HepG2 (cell line): ENCODE results near the gene ELP4. TPM values are rescaled to one million over a fixed set of nuclear protein-coding genes. Genes with fewer than 3 reads are reported as not detected.

Experiments used
- ATAC-seq: fragments of 200-7000 bp; cut with Tn5 transposase; 3 replicates; pipeline ENCODE4 v1.9.1; 2020; ENCODE audit warnings: mild to moderate bottlenecking, moderate library complexity
- BruUV-seq: library from RNA; stranded (reverse); fragments of 400-500 nt; replicated peaks from 2 replicates; lab custom pipeline; 2021; lab: Mats Ljungman, UMichigan
- CTCF ChIA-PET: fragments of 300-600 bp; formaldehyde crosslinking; extraction: SDS; loops from one replicate; lab custom pipeline; 2021; ENCODE audit warnings: low total read pairs, inconsistent platforms, low intra/inter-chr PET ratio; lab: Yijun Ruan, JAX
- POLR2A ChIA-PET: fragments of 350-600 bp; sonication (Branson Sonifier 250); formaldehyde crosslinking; loops from one replicate; lab custom pipeline; 2020; ENCODE audit warnings: antibody characterized with exemption, inconsistent platforms; lab: Yijun Ruan, JAX
- DNase-seq: peaks from one replicate; pipeline ENCODE4 v3.0.0-alpha.2; 2015; ENCODE audit warnings: low spot score
- FAIRE-seq: peaks from 3 replicates; lab custom pipeline; 2011; peaks lifted over from hg19 to GRCh38; lab: Jason Lieb, UNC
- H2AFZ ChIP-seq: one replicate; pipeline ENCODE4 v1.6.1; 2011; ENCODE audit warnings: low read length, inconsistent platforms
- H3K27ac ChIP-seq: fragments of 300-600 bp; 3 replicates; pipeline ENCODE4 v1.8.0; 2011; ENCODE audit warnings: mixed run types, mild to moderate bottlenecking, mixed read lengths, low read length, inconsistent platforms; ENCODE audit not compliant: insufficient read depth; ENCODE audit errors: extremely low read length
- H3K27me3 ChIP-seq, 2 experiments: fragments of 200-600 bp in 1 of 2; 2 replicates in 1 of 2; 3 replicates in 1 of 2; pipeline versions ENCODE4 v1.6.0 to v1.8.0; 2011; ENCODE audit warnings: low read length in 2 of 2, mild to moderate bottlenecking in 2 of 2, moderate library complexity in 2 of 2, inconsistent platforms in 1 of 2; ENCODE audit not compliant: insufficient read depth in 2 of 2, control insufficient read depth in 1 of 2
- H3K36me3 ChIP-seq, 2 experiments: fragments of 200-600 bp in 1 of 2; replicated peaks in 1 of 2; 2 replicates in 1 of 2; 3 replicates in 1 of 2; pipeline versions ENCODE4 v1.5.1 to v1.8.0; 2011; ENCODE audit warnings: low read length in 2 of 2, inconsistent platforms in 1 of 2; ENCODE audit not compliant: insufficient read depth in 2 of 2, control insufficient read depth in 1 of 2
- H3K4me1 ChIP-seq: 2 replicates; pipeline ENCODE4 v1.5.1; 2012; ENCODE audit warnings: low read length, inconsistent platforms; ENCODE audit not compliant: insufficient read depth
- H3K4me2 ChIP-seq: 2 replicates; pipeline ENCODE4 v1.6.0; 2011; ENCODE audit warnings: low read depth, low read length, inconsistent platforms
- H3K4me3 ChIP-seq, 3 experiments: fragments of 200-600 bp in 1 of 3; sonication (generic), shearing (Covaris generic) in 1 of 3; replicated peaks in 1 of 3; 2 replicates each; pipeline ENCODE4 v1.5.1; 2011 to 2016; ENCODE audit warnings: low read length in 3 of 3, inconsistent platforms in 2 of 3, low read depth in 2 of 3, mild to moderate bottlenecking in 2 of 3, control low read depth in 1 of 3, mixed read lengths in 1 of 3; ENCODE audit not compliant: insufficient read depth in 1 of 3
- H3K79me2 ChIP-seq: one replicate; pipeline ENCODE4 v1.6.1; 2011; ENCODE audit warnings: low read length, inconsistent platforms; ENCODE audit not compliant: insufficient read depth
- H3K9ac ChIP-seq: 2 replicates; pipeline ENCODE4 v1.6.0; 2011; ENCODE audit warnings: mild to moderate bottlenecking, low read depth, low read length, inconsistent platforms; ENCODE audit not compliant: insufficient read depth
- H3K9me3 ChIP-seq: 2 replicates; pipeline ENCODE4 v1.5.1; 2012; ENCODE audit warnings: mild to moderate bottlenecking, low read length
- H4K20me1 ChIP-seq: 2 replicates; pipeline ENCODE4 v1.6.0; 2011; ENCODE audit warnings: inconsistent platforms, mild to moderate bottlenecking, low read length, moderate library complexity; ENCODE audit not compliant: insufficient read depth
- BCL6 ChIP-seq: IDR thresholded peaks from 2 replicates; pipeline ENCODE4 v1.6.1; 2016; ENCODE audit warnings: missing genetic modification reagents, missing compliant biosample characterization
- EZH2 ChIP-seq: conservative IDR thresholded peaks from 2 replicates; pipeline ENCODE4 v1.6.1; 2012; ENCODE audit warnings: mild to moderate bottlenecking, low read depth, low read length, moderate library complexity
- GABPA ChIP-seq, 2 experiments: IDR thresholded peaks; 2 replicates each; pipeline ENCODE4 v1.6.1; 2011 to 2016; ENCODE audit warnings: low read depth in 2 of 2, low read length in 1 of 2, missing biosample characterization in 1 of 2, missing genetic modification characterization in 1 of 2
- GTF3A ChIP-seq: sonication (generic); formaldehyde crosslinking; conservative IDR thresholded peaks from 2 replicates; pipeline ENCODE4 v1.4.0; 2020; ENCODE audit warnings: mild to moderate bottlenecking, missing genetic modification reagents
- KDM3A ChIP-seq: IDR thresholded peaks from 2 replicates; pipeline ENCODE4 v1.6.1; 2018; ENCODE audit warnings: low read depth, missing compliant biosample characterization
- KLF16 ChIP-seq, 2 experiments: sonication (generic) in 1 of 2; formaldehyde crosslinking in 1 of 2; IDR thresholded peaks; 2 replicates each; pipeline versions ENCODE4 v1.6.1 to v1.8.0; 2016 to 2023; ENCODE audit warnings: missing genetic modification reagents in 2 of 2, missing compliant biosample characterization in 1 of 2
- ZKSCAN5 ChIP-seq: sonication (generic); formaldehyde crosslinking; IDR thresholded peaks from 2 replicates; pipeline ENCODE4 v1.5.1; 2020; ENCODE audit warnings: mild to moderate bottlenecking, missing genetic modification reagents
- in situ Hi-C: cut with HindIII; loops from 2 replicates; pipeline ENCODE4 v1.10.0; 2017; ENCODE audit warnings: low pct_unique_long_range_greater_than_20kb; ENCODE audit not compliant: extremely low pct_ligation_motif_present
- intact Hi-C: fragments of 100-400 bp; cut with micrococcal nuclease; formaldehyde crosslinking; loops from one replicate; pipeline ENCODE4 v1.10.0; 2022; ENCODE audit not compliant: unreplicated experiment
- polyA plus RNA-seq, 8 experiments: library from polyadenylated mRNA; depleted of rRNA in 3 of 8; stranded (reverse) in 7 of 8; unstranded in 1 of 8; fragments of >200 nt; fragmentation: Illumina TruSeq in 4 of 8; extraction: Trizol in 4 of 8; gene quantifications; 2 replicates each; pipeline versions ENCODE4 v1.2.1 to v1.2.3, GENCODE V29; 2011 to 2016; ENCODE audit warnings: low read depth in 4 of 8, missing spikeins in 1 of 8, mixed read lengths in 1 of 8; ENCODE audit not compliant: insufficient read depth in 1 of 8
- total RNA-seq, 5 experiments: library from RNA; depleted of rRNA; stranded (reverse); fragments of >200 nt; fragmentation: Illumina TruSeq; extraction: Trizol; gene quantifications; 2 replicates each; pipeline ENCODE4 v1.2.3, GENCODE V29; 2016; ENCODE audit warnings: low read depth in 1 of 5
- TF ChIP-seq, protein P1 (sequence below): sonication (generic); formaldehyde crosslinking; conservative IDR thresholded peaks from 2 replicates; pipeline ENCODE4 v1.4.0; 2020; ENCODE audit warnings: missing genetic modification reagents
- TF ChIP-seq, protein P2 (sequence below): sonication (generic); formaldehyde crosslinking; IDR thresholded peaks from 2 replicates; pipeline ENCODE4 v1.5.0; 2020; ENCODE audit warnings: mild to moderate bottlenecking, missing genetic modification reagents, borderline replicate concordance

Gene ELP4
- total and polyA plus RNA-seq, 2 of the 13 experiments (the other 11 are each of a cell fraction or from before 2014, with no cell fraction given): 12.8 to 19.1 TPM

- H3K27me3 ChIP-seq: no peaks in the 10 kb centered on the region
- intact Hi-C loops: no loop called here
- ChIA-PET POLR2A (no interaction called here), CTCF (no interaction called here)
- no peak overlapping the region for H3K27ac ChIP-seq
- H3K79me2 ChIP-seq: no peaks in the 10 kb centered on the region
- no peaks in the 10 kb centered on the region for H3K4me1 ChIP-seq
- no peak for FAIRE-seq
- no peak overlapping the region for H3K4me3 ChIP-seq
- no peaks in the 10 kb centered on the region for H3K36me3 ChIP-seq
- H3K4me2 ChIP-seq: no peak overlapping the region
- H3K9me3 ChIP-seq: no peaks in the 10 kb centered on the region
- TF ChIP-seq ZKSCAN5: no peak
- TF ChIP-seq GTF3A (CRISPR knock-in tag): no peak
- TF ChIP-seq KDM3A (CRISPR knock-in tag): no peak
- no peak for TF ChIP-seq EZH2
- TF ChIP-seq GABPA (IDR thresholded peaks at IDR 0.05; ENCODE audit: low read depth, low read length): no peak
- TF ChIP-seq GABPA (CRISPR knock-in tag; IDR thresholded peaks at IDR 0.05; ENCODE audit: low read depth): no peak
- TF ChIP-seq, protein P1, sequence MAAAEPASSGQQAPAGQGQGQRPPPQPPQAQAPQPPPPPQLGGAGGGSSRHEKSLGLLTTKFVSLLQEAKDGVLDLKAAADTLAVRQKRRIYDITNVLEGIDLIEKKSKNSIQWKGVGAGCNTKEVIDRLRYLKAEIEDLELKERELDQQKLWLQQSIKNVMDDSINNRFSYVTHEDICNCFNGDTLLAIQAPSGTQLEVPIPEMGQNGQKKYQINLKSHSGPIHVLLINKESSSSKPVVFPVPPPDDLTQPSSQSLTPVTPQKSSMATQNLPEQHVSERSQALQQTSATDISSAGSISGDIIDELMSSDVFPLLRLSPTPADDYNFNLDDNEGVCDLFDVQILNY: no peak
- TF ChIP-seq BCL6 (CRISPR knock-in tag): no peak
- TF ChIP-seq, protein P2, sequence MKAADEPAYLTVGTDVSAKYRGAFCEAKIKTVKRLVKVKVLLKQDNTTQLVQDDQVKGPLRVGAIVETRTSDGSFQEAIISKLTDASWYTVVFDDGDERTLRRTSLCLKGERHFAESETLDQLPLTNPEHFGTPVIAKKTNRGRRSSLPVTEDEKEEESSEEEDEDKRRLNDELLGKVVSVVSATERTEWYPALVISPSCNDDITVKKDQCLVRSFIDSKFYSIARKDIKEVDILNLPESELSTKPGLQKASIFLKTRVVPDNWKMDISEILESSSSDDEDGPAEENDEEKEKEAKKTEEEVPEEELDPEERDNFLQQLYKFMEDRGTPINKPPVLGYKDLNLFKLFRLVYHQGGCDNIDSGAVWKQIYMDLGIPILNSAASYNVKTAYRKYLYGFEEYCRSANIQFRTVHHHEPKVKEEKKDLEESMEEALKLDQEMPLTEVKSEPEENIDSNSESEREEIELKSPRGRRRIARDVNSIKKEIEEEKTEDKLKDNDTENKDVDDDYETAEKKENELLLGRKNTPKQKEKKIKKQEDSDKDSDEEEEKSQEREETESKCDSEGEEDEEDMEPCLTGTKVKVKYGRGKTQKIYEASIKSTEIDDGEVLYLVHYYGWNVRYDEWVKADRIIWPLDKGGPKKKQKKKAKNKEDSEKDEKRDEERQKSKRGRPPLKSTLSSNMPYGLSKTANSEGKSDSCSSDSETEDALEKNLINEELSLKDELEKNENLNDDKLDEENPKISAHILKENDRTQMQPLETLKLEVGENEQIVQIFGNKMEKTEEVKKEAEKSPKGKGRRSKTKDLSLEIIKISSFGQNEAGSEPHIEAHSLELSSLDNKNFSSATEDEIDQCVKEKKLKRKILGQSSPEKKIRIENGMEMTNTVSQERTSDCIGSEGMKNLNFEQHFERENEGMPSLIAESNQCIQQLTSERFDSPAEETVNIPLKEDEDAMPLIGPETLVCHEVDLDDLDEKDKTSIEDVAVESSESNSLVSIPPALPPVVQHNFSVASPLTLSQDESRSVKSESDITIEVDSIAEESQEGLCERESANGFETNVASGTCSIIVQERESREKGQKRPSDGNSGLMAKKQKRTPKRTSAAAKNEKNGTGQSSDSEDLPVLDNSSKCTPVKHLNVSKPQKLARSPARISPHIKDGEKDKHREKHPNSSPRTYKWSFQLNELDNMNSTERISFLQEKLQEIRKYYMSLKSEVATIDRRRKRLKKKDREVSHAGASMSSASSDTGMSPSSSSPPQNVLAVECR: no peak
- no peak for TF ChIP-seq KLF16 (CRISPR knock-in tag; IDR thresholded peaks at IDR 0.05)
- BruUV-seq: no TSS peak
- no peak for DNase-seq
- no peak overlapping the region for H2AFZ ChIP-seq
- no peaks in the 10 kb centered on the region for H4K20me1 ChIP-seq
- ATAC-seq: no peak
- no peak overlapping the region for H3K9ac ChIP-seq
- in situ Hi-C loops: no loop called here
These were observed 253.7 kb downstream of the ELP4 start for GRCh38 chr11:31763296-31763695.
